ENCODE measurements around the gene COPS8.

The COPS8 gene

GRCh38 chr2:237064203-237065070 is 21.3 kb upstream of the COPS8 start:
- no peak for DNase-seq (ENCODE audit: low read depth in 2 of 2)

DNA sequence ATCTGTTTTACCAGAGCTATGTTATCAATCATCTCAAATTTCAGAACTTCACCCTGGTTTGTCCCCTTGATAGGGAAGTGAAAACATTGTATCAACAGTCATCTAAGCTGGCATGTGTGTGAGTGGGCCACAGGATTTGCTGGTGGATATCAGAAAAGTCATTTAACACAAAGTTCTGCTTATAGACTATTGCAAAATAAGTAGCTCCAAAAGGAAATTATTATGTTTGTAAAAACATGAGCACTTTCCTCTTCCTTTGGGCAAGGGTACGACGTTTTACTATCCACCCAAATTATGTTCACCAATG is 20.7 kb upstream of the COPS8 start:
- no peak for DNase-seq (ENCODE audit: low read depth in 2 of 2)

DNA sequence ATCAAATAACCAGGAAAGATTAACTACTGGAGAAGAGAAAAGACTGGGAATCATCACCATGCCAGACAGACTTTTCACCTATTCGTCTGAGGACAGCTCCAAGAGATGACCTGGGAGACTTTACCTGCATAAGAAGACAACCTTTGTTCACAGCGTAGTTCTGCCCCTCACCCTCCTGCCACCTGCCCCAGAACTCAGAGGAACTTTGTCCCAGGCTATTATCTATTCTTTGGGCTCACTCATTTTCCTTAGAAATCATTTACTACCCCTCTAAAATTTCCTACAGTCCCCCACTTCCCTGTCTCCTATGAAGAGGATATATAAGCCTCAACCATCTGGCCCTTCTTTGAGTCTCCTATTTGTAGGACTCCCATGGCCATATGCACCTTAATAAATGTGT is 19.3 kb upstream of the COPS8 start:
- DNase-seq (ENCODE audit: low read depth in 2 of 2) = no peak

DNA sequence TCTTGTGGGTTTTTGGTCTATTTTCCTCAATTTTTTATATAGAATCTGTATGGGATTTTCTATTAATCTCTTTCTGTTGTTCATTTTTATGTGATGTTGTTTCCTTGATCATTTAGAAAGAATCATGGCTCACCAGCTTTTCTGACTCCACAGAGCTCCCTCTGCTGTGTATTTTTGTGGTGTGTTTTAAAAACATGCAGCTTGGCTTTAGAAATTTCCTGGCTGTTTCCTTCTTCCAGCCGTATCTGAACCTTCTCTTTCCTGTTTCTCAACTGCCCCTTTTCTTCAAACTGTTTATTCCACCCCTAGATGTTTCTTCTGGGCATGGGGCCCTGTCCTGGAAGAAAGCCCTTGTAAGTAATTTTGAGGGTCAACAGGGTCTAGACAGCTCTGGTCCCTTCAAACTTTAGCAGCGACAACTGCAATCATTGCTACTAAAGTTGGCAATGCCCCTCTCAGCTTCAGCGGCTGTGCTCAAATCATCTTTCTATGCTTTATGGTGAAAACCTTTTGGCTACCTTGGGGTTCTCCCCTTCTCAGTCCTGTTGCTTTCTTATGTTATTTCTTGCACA is 17.6 kb upstream of the COPS8 start:
- no peak for DNase-seq (ENCODE audit: low read depth in 2 of 2)

- peak; percentile 33 to 34 for DNase-seq (ENCODE audit: low read depth in 2 of 2)
These were observed 13.4 kb upstream of the COPS8 start for GRCh38 chr2:237072067-237072931.

GRCh38 chr2:237073552-237073951 is 12.1 kb upstream of the COPS8 start:
- DNase-seq (ENCODE audit: low read depth in 2 of 2) = no peak

DNA sequence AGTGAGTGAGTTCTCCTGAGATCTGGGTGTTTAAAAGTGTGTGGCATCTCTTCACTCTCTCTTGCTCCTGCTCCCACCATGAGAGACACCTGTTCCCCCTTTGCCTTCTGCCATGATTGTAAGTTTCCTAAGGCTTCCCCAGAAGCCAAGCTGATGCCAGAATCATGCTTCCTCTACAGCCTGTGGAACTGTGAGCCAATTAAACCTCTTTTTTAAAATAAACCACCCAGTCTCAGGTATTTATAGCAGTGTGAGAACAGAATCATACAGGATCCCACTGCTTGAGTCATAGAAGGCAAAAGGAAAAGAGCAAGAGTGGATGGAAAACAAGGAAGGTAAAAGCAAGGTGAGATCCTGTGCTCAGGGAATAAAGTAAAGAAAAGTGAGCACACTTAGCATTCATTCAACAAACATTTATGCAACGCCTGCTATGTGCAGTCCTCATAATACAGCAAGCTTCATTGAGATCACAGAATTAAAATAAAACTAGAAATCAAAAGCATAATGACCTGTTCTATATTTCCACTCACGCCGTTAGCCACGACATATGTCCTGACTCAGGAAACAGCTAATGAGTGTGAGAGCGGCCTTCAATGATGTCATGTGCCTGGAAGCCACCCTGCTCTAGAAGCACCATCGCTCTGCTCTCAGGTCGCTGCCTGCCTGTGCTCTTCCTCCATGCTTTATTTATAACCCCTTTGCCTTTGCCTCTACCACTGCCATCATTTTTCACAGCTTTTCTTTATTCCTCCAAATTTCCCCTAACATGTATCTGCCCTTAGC is 11.3 kb upstream of the COPS8 start:
- no peak for DNase-seq (ENCODE audit: low read depth in 2 of 2)

DNA sequence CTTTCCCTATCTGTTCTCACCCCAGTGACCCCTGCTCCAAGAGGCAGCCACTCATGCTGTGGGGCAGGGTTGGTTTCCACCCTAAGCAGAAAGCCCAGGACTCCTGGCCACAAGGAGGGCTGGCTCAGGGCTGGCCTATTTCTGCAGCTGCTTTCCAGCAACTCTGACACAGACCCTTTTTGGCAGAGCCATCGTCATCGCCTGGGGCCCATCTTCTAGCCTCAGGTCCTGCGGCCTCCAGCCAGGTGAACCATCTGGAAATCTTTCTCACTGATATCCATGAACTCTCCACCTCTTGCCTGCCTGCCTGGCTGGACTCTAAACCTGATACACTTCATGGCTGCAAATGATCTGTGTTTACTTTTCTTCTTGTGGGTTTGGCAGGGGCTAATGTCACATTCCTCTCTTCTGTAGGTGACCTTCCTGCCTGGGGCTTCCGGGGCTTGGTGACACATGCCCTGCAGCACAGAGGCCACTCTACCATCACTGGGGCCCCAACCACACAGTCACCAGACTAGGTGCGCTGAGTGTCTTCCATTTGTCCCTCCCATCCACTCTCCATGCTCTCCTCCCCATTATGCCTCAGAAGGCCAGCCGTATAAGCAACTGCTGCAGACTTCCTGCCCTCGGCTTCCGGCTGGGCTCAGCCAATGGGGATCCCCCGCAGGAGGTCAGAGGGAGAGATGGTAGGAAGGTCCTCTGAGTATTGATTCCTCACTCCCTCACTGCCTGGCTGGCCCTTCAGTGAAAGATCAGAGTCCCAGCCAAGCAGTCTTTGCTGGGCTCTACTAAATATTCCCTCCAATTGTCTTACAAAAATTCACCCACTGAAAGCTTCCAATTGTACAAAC is 9.7 kb upstream of the COPS8 start:
- no peak for DNase-seq (ENCODE audit: low read depth in 2 of 2)

- DNase-seq (ENCODE audit: low read depth in 2 of 2) = no peak
These were observed 4.1 kb upstream of the COPS8 start for GRCh38 chr2:237081596-237081995.

DNA sequence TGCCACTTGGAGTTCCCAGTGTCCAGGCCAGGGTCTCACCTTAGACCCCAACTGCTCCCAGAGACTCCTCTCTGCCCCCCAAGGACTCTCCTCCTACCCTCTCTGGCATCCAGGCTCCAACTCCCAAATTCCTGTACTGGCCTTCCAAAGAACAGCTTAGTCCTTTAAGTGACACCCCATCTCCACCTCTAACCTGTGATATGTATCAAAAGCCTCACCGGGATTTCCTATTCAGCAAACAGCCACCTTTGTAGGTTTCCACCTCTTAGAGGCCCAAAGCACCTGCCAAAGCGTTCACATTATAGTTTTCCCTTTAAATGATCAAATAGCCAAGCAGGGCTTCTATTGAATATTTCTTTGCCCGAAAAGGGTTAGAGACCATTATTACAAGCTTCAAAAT is 2.7 kb upstream of the COPS8 start:
- no peak for DNase-seq (ENCODE audit: low read depth in 2 of 2)

GRCh38 chr2:237084444-237084843 is 1.2 kb upstream of the COPS8 start:
- no peak for DNase-seq (ENCODE audit: low read depth in 2 of 2)

DNA sequence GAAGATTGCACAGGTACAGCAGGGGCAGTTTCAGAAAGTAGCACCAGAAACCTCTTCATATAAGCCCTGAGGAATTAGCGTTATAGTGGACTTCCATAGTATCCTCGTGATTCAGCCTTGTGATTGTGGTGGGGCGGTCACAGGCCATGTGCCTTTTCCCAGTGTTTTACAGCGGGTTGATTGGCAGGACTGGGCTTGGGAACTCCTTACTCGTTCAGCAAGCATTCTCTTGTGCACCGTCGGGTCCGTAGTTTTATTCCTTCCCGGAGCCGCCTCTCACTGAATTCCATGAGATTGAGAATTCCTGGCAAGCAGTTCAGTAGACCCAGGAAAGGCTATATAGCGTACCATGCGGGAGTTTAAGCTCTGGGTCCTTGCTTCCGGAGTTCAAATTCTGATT is 5.2 kb downstream of the COPS8 start:
- no peak for DNase-seq (ENCODE audit: low read depth in 2 of 2)

GRCh38 chr2:237091779-237092436 is 6.2 kb downstream of the COPS8 start:
- no peak for DNase-seq (ENCODE audit: low read depth in 2 of 2)

DNA sequence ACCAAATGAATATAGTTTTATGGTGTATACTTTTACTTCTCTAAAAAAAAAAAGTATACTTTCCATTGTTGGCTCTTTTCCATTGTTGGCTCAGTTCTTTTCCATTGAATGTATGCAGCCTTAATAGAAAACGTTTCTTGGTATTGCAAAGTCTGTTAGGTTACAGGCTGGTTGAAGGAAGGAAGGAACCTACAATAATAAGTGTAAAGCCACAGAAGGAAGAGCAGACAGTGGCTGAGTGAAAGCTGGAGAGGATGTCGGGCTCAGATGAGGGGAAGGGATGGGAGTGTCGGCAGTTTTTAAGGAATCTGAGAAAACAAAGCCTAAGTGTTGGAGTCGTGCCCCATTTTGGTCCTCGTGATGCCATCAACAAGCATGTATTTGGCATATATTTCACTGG is 6.8 kb downstream of the COPS8 start:
- no peak for DNase-seq (ENCODE audit: low read depth in 2 of 2)

DNA sequence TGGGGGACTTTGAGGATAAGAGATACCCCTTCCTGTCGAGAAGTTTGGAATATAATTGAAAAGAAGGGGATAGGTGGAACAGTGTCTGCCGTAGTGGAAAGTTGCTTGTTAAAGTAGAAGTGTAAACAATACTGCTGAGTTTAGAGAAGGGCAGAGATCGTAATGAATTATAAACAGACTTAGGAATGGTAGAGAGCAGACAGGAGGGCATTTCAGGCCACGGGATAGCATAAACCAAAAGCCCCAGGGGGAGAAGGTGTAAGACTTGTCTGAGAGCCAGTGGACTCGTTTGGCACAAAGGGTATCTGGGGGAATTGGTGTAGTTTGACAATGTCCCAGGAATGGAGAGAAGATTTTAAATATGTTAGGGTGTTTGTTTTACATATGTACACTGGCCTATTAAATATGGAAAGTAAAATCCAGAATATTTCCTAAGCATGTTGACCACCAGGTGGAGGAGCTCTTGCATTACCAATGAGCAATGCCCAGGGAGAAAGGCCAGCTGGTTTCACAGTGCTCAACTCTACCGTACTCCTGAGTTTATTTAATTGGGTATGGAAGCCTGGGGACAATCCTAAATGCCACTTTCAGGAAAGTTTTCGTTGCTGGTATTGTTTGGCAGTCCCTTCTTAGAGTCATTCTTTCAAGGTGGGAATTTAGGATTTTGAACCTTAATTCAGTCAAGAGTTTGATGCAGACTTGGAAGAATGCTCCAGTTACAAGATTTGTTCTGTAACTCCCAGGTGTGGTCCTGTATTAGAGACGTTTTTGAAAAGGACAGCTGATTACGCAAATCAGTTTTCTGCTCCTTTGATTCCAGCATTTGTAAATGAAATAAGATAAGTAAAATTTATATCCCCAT is 7.5 kb downstream of the COPS8 start:
- no peak for DNase-seq (ENCODE audit: low read depth in 2 of 2)

DNA sequence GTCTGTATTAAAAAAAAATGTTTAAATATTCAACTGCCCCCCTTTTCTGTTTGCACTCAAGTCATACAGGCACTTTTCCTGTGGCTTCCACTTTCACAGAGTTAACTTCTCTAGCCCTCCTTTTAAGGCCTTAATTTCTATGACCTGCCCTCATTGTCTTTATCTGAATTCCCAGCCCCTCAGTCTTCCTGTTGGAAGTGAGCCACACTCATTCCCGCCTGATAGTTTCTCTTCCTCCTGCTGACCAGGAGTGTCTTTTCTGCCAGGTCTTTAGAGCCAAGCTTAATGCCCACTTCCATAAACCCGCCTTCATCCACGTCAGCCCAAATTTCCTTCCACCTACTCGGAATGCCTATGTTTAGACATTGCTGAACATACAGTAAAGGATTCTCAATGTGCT is 10.5 kb downstream of the COPS8 start:
- no peak for DNase-seq (ENCODE audit: low read depth in 2 of 2)

DNA sequence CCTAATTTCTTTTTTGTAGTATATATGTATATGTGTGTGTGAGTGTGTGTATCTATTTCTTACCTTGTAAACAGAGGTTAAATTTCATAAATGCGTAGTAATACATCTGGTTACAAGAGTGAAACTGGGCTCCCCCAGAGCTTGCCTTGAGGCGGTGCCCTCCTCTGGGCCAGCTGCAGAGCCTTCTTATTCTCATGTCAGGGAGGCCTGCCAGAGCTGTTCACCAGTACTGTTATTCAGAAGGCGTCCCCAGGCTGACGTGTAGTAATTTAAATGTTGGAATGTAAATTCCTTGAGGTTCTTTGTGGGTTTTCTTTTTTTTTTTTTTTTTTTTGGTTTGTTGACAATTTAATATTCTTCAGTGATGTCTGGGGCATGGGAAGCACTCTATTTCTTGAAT is 11.2 kb downstream of the COPS8 start:
- no peak for DNase-seq (ENCODE audit: low read depth in 2 of 2)

DNA sequence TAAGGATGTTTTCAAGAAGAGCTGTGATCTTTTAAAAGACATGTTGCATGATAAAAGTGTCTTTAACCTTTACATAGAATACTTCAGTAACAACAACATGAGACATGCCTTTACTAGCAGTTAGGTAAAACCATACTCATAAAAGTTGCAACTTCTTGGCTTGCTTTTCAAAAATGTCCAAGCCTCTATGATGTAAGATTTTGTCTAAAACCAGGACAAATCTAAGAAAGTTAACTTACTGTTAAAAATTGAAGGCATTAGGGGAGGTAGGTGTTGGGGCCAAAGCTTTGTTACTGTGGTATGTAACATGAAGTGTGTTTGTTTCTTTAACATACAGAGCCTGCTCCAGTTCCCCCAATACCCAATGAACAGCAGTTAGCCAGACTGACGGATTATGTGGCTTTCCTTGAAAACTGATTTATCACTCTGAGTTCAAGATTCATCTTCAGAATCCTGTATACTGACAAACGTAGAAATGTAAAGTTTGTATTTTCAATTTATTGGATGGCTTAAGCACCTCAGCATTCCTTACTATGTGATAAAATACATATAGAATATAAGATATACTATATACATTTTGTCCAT is 11.7 kb downstream of the COPS8 start:
- DNase-seq (ENCODE audit: low read depth in 2 of 2) = no peak

All from stimulated activated CD8-positive, alpha-beta memory T cell treated with anti-CD3 and anti-CD28 coated beads, Interleukin-15, amount 100 ng/mL, for 48 hours (primary cell).